Endothelial cell of umbilical vein (primary cell): ENCODE data around the gene HMG20B. TPM values are rescaled to one million over a fixed set of nuclear protein-coding genes. Genes with fewer than 3 reads are reported as not detected.

Source experiments
- BruUV-seq: library from RNA; stranded (reverse); fragments of 400-500 nt; replicated peaks from 2 replicates; lab custom pipeline; 2021; lab: Mats Ljungman, UMichigan
- CTCF ChIA-PET: fragments of 300-600, 350-600 bp; sonication (Branson Sonifier 250); formaldehyde crosslinking; loops from one replicate; lab custom pipeline; 2021; ENCODE audit warnings: antibody characterized with exemption, inconsistent platforms; lab: Charles Lee
- POLR2A ChIA-PET: fragments of 300-600, 350-600 bp; sonication (Branson Sonifier 250); formaldehyde crosslinking; loops from one replicate; lab custom pipeline; 2021; ENCODE audit warnings: antibody characterized with exemption, inconsistent platforms; lab: Charles Lee
- DNase-seq: peaks from one replicate; pipeline ENCODE4 v3.0.0-alpha.2; 2011; ENCODE audit warnings: low read depth, low spot score
- FAIRE-seq: peaks from 2 replicates; lab custom pipeline; 2011; peaks lifted over from hg19 to GRCh38; lab: Jason Lieb, UNC
- H2AFZ ChIP-seq: 2 replicates; pipeline ENCODE4 v1.6.0; 2012; ENCODE audit warnings: low read depth, low read length, control low read depth, inconsistent platforms
- H3K27ac ChIP-seq: 2 replicates; pipeline ENCODE4 v1.5.1; 2011; ENCODE audit warnings: low read depth, mild to moderate bottlenecking, control low read depth, low read length, moderate library complexity; ENCODE audit not compliant: insufficient read depth
- H3K27me3 ChIP-seq, 2 experiments: 2 replicates each; pipeline versions ENCODE4 v1.6.0 to v1.6.1; 2011; ENCODE audit warnings: low read length in 2 of 2, mixed read lengths in 1 of 2; ENCODE audit not compliant: control insufficient read depth in 2 of 2, insufficient read depth in 2 of 2
- H3K36me3 ChIP-seq, 2 experiments: 2 replicates in 1 of 2; 3 replicates in 1 of 2; pipeline ENCODE4 v1.5.1; 2011; ENCODE audit warnings: low read length in 2 of 2, mild to moderate bottlenecking in 1 of 2, moderate library complexity in 1 of 2; ENCODE audit not compliant: control insufficient read depth in 2 of 2, insufficient read depth in 2 of 2; ENCODE audit errors: extremely low read depth in 1 of 2
- H3K4me1 ChIP-seq: 3 replicates; pipeline ENCODE4 v1.5.1; 2011; ENCODE audit warnings: mild to moderate bottlenecking, low read length; ENCODE audit not compliant: control insufficient read depth, insufficient read depth; ENCODE audit errors: extremely low read depth
- H3K4me2 ChIP-seq: 2 replicates; pipeline ENCODE4 v1.6.1; 2011; ENCODE audit warnings: low read length, control low read depth, mixed read lengths; ENCODE audit not compliant: insufficient read depth
- H3K4me3 ChIP-seq, 3 experiments: fragments of 200-600 bp in 1 of 3; sonication (generic), shearing (Covaris generic) in 1 of 3; replicated peaks in 1 of 3; 2 replicates each; pipeline ENCODE4 v1.5.1; 2011 to 2016; ENCODE audit warnings: control low read depth in 3 of 3, low read length in 3 of 3, mild to moderate bottlenecking in 2 of 3, inconsistent platforms in 1 of 3, low read depth in 1 of 3, moderate library complexity in 1 of 3; ENCODE audit not compliant: insufficient read depth in 1 of 3
- H3K79me2 ChIP-seq: 2 replicates; pipeline ENCODE4 v1.6.0; 2012; ENCODE audit warnings: low read length, inconsistent platforms; ENCODE audit not compliant: control insufficient read depth, insufficient read depth
- H3K9ac ChIP-seq: replicated peaks from 2 replicates; pipeline ENCODE3; 2011; ENCODE audit warnings: low read length, control low read depth; ENCODE audit not compliant: insufficient read depth; ENCODE audit errors: extremely low read depth
- H3K9me1 ChIP-seq: replicated peaks from 3 replicates; pipeline ENCODE4 v1.6.0; 2011; ENCODE audit warnings: mild to moderate bottlenecking, low read length; ENCODE audit not compliant: control insufficient read depth, insufficient read depth; ENCODE audit errors: extremely low read depth
- H3K9me3 ChIP-seq: replicated peaks from 2 replicates; pipeline ENCODE4 v1.5.1; 2012; ENCODE audit warnings: low read length, inconsistent platforms; ENCODE audit not compliant: control insufficient read depth, insufficient read depth
- H4K20me1 ChIP-seq: replicated peaks from 2 replicates; pipeline ENCODE3; 2011; ENCODE audit warnings: mild to moderate bottlenecking, low read length; ENCODE audit not compliant: control insufficient read depth, insufficient read depth; ENCODE audit errors: extremely low read depth
- CTCF ChIP-seq, 2 donors: IDR thresholded peaks; 1 replicate in 1 of 2; 2 replicates in 1 of 2; pipeline ENCODE4 v1.5.1; 2011; ENCODE audit warnings: low read length in 2 of 2, mild to moderate bottlenecking in 2 of 2, moderate library complexity in 2 of 2, control low read depth in 1 of 2, inconsistent platforms in 1 of 2, low read depth in 1 of 2; ENCODE audit not compliant: insufficient read depth in 1 of 2; ENCODE audit errors: extremely low read depth in 1 of 2
- EZH2 ChIP-seq: IDR thresholded peaks from 2 replicates; pipeline ENCODE4 v1.6.1; 2012; ENCODE audit warnings: borderline replicate concordance, low read depth, mild to moderate bottlenecking, moderate library complexity, low read length, inconsistent platforms; ENCODE audit not compliant: severe bottlenecking
- FOS ChIP-seq: IDR thresholded peaks from 2 replicates; pipeline ENCODE4 v1.6.1; 2011; ENCODE audit warnings: mild to moderate bottlenecking, low read length, moderate library complexity, borderline replicate concordance; ENCODE audit not compliant: insufficient read depth
- GATA2 ChIP-seq: IDR thresholded peaks from 2 replicates; pipeline ENCODE4 v1.7.0; 2011; ENCODE audit warnings: low read depth, mild to moderate bottlenecking, moderate library complexity, mixed read lengths, low read length; ENCODE audit not compliant: insufficient read length, insufficient read depth
- JUN ChIP-seq: IDR thresholded peaks from 2 replicates; pipeline ENCODE4 v1.6.1; 2011; ENCODE audit warnings: borderline replicate concordance, low read depth; ENCODE audit not compliant: insufficient read length, insufficient read depth
- MAX ChIP-seq: IDR thresholded peaks from 2 replicates; pipeline ENCODE4 v1.6.1; 2011; ENCODE audit not compliant: insufficient read depth, insufficient read length
- MYC ChIP-seq: IDR thresholded peaks from one replicate; pipeline ENCODE4 v1.6.1; 2011; ENCODE audit warnings: mild to moderate bottlenecking, low read depth, low read length
- POLR2A ChIP-seq: IDR thresholded peaks from 2 replicates; pipeline ENCODE4 v1.6.1; 2012; ENCODE audit warnings: low read depth, mild to moderate bottlenecking, control low read depth, low read length
- POLR2AphosphoS5 ChIP-seq: IDR thresholded peaks from 2 replicates; pipeline ENCODE4 v1.6.1; 2012; ENCODE audit warnings: low read depth, mild to moderate bottlenecking, control low read depth, low read length, moderate library complexity; ENCODE audit not compliant: insufficient read depth
- dilution Hi-C: fragments of 300-500 bp; cut with MboI; formaldehyde crosslinking; loops from one replicate; pipeline ENCODE4 v1.15.0; 2019; ENCODE audit warnings: low sequenced_read_pairs; ENCODE audit not compliant: extremely low pct_ligation_motif_present
- intact Hi-C: fragments of 100-400 bp; cut with micrococcal nuclease; formaldehyde crosslinking; loops from one replicate; pipeline ENCODE4 v1.10.0; 2022
- polyA plus RNA-seq, 4 experiments: library from polyadenylated mRNA; depleted of rRNA in 3 of 4; stranded (reverse) in 3 of 4; unstranded in 1 of 4; fragments of >200 nt; gene quantifications; 2 replicates each; pipeline versions ENCODE4 v1.2.1 to v1.2.3, GENCODE V29; 2011 to 2012; ENCODE audit warnings: missing spikeins in 1 of 4
- total RNA-seq: library from RNA; stranded (reverse); gene quantifications from 2 replicates; pipeline ENCODE4 v1.2.3, GENCODE V29; 2021

The HMG20B gene
- total and polyA plus RNA-seq, 2 donors (not counting 3 experiments of a cell fraction or from before 2014, with no cell fraction given): 53.2 to 98.2 TPM

- H3K4me3 ChIP-seq: no peak overlapping the region
- intact Hi-C loops: no loop called here
- H4K20me1 ChIP-seq: no peaks in the 10 kb centered on the region
- H3K9me3 ChIP-seq: no peaks in the 10 kb centered on the region
- H3K79me2 ChIP-seq: peaks cover under 1% of the 10 kb centered on the region
- no peaks in the 10 kb centered on the region for H3K27me3 ChIP-seq
- no peaks in the 10 kb centered on the region for H3K9me1 ChIP-seq
- ChIA-PET POLR2A (no interaction called here), CTCF (interaction anchor here (1.0 to 1.1 kb wide), 2 partner anchors 13 to 29 kb away, joined by 3 read pairs; no protein-coding TSS in a partner anchor)
- H3K4me1 ChIP-seq: peaks cover 16% of the 10 kb centered on the region
- no peak overlapping the region for H2AFZ ChIP-seq
- FAIRE-seq: no peak
- DNase-seq: no peak
- no peak overlapping the region for H3K9ac ChIP-seq
- BruUV-seq: no TSS peak
- H3K36me3 ChIP-seq: peaks cover 0 to 3% of the 10 kb centered on the region in 2 experiments
- no peak overlapping the region for H3K4me2 ChIP-seq
- no peak overlapping the region for H3K27ac ChIP-seq
- TF ChIP-seq GATA2 (no peak), CTCF (IDR thresholded peaks at IDR 0.05; ENCODE audit: extremely low read depth in 1 of 2, insufficient read depth in 1 of 2, low read depth in 1 of 2, low read length in 2 of 2) (no peak), MAX (no peak), MYC (no peak), POLR2A (no peak), FOS (no peak), EZH2 (no peak), POLR2AphosphoS5 (no peak), JUN (no peak)
- dilution Hi-C loops: no loop called here
Measured at GRCh38 chr19:3578390-3578789, 5.6 kb downstream of the HMG20B start.
